Measurements from ENCODE around the gene YTHDC1.
"Not testable (repeated sequence)": the region's sequence is repeated elsewhere in the genome, so short reads cannot be mapped to it uniquely, and the experiment has no call there.

The YTHDC1 gene

DNA sequence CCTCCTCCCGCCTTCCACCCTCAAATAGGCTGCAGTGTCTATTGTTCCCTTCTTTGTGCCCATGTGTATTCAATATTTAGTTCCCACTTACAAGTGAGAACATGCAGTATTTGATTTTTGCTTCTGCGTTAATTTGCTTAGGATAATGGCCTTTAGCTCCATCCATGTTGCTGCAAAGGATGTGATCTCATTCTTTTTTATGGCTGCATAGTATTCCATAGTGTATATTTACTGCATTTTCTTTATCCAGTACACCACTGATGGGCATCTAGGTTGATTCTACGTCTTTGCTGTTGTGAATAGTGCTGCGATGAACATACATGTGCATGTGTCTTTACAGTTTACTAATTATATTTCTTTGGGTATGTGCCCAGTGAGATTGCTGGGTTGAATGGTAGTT, 52.8 kb downstream of the YTHDC1 start:
- no peak for DNase-seq

GRCh38 chr4:68291256-68291655, 58.6 kb downstream of the YTHDC1 start:
- DNase-seq = no peak

DNA sequence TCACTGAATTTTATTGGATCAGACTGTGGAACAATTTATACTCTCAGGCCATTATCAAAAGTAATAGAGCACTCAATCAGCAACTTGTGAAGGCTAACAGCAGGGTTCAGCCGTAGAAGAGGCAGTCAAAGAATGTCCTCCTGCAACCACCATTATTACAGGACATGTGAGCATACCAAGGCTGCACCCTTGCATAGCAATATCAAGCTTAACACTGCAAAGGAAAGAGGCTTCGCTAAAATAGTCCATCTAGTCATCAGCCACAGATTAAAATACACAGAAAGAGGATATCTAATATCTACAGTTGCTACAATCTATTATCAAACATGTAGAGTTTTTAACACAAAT, 61.5 kb downstream of the YTHDC1 start:
- DNase-seq = no peak

- DNase-seq = peak; percentile 7
These were observed 62.0 kb downstream of the YTHDC1 start for GRCh38 chr4:68287704-68288392.

- no peak for DNase-seq
These were observed 66.2 kb downstream of the YTHDC1 start for GRCh38 chr4:68283714-68284113.

DNA sequence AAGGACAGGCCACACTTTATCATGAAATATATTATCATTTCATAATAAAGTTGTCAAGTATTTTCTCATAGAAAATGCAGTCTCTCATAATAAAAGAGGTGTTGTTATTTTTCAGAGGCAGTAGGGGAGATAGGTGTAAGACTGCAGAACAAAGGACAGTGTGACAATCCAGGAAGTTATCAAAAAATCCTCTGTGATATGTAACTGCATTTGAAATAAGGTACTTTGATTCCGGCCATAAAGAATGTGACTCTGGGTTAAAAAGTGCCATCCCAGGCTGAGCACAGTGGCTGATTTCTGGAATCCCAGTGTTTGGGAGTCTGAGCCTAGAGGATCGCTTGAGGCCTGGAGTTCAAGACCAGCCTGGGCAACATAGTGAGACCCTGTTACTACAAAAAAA, 66.8 kb downstream of the YTHDC1 start:
- no peak for DNase-seq

DNA sequence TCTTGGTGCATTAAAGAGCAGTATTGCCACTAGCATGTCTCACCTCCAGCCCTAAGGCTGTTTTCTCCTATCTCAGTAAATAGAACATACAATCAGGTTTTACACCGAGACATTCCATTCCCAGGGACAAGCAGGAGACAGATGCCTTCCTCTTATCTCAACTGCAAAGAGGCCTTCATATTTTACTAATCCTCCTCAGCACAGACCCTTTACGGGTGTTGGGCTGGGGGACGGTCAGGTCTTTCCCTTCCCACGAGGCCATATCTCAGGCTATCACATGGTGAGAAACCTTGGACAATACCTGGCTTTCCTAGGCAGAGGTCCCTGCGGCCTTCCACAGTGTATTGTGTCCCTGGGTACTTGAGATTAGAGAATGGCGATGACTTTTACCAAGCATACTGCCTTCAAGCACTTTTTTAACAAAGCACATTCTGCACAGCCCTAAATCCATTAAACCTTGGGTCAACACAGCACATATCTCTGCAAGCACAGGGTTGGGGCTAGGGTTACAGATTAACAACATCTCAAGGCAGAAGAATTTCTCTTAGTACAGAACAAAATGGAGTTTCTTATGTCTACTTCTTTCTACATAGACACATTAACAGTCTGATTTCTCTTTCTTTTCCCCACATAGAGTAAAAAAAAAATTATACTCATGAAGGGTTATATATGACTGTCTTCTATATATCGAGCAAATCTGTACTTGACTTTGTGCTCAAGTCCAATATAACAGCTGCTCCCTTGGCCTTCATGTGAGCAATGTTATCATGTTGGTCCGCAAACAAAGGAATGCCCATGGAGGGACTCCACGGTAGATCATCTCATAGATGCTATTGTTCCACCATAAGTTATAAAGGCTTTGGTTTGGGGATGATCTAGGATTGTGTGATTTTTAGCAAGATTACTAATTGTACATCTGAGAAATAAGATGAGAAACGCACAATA, 67.8 kb downstream of the YTHDC1 start:
- DNase-seq = not testable (repeated sequence)

- no peak for DNase-seq
These were observed 71.9 kb downstream of the YTHDC1 start for GRCh38 chr4:68278029-68278428.

GRCh38 chr4:68277627-68278026, 72.3 kb downstream of the YTHDC1 start:
- DNase-seq = no peak

GRCh38 chr4:68272860-68273259, 77.0 kb downstream of the YTHDC1 start:
- DNase-seq = no peak

DNA sequence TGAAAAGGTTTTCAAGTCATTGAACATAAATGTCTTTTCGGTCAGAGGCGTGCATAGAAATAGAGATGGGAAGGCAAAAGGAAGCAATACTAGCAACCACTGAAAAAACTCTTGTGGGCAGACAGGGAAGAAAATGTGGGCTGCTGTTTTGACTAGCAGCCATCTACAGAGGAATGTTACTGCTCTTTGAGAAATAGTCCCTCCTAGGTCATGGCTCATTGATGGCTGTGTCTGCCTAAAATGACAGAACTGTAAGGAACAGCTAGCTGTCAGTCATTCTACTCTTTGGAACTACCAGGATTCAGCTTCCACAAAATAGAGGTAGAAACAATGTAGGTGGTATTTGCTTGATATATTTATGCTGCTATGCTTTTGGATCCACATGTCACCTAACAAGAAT, 77.5 kb downstream of the YTHDC1 start:
- DNase-seq = no peak

DNA sequence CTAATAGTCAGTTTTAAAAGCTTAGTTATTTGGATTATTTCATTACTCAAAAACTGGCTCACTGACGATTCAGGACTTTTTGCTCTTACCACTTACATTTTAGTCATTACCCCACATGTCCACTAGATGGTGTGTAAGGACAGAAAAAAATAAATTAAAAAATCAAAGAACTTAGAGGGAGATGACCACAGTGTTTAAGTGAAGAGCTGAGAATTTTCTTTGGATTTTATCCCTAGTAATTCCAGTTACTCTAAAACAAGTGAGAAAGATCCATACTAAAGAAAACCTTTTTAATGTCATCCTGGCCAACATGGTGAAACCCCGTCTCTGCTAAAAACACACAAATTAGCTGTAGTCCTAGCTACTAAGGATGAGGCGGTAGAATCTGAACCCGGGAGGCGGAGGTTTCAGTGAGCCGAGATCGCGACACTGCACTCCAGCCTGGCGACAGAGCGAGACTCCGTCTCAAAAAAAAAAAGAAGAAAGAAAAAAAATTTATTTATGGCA, 78.0 kb downstream of the YTHDC1 start:
- peak; percentile 47 for DNase-seq

- DNase-seq = no peak
These were observed 82.4 kb downstream of the YTHDC1 start for GRCh38 chr4:68267433-68267944.

- DNase-seq = no peak
These were observed 84.9 kb downstream of the YTHDC1 start for GRCh38 chr4:68264875-68265565.

Measured in right kidney (tissue), 1 donor.